ENCODE measurements around the gene ADA. TPM values are rescaled to one million over a fixed set of nuclear protein-coding genes. Genes with fewer than 3 reads are reported as not detected.

Gene ADA
- total RNA-seq, 1 donor from 2014 or later: 67.5 TPM

DNA sequence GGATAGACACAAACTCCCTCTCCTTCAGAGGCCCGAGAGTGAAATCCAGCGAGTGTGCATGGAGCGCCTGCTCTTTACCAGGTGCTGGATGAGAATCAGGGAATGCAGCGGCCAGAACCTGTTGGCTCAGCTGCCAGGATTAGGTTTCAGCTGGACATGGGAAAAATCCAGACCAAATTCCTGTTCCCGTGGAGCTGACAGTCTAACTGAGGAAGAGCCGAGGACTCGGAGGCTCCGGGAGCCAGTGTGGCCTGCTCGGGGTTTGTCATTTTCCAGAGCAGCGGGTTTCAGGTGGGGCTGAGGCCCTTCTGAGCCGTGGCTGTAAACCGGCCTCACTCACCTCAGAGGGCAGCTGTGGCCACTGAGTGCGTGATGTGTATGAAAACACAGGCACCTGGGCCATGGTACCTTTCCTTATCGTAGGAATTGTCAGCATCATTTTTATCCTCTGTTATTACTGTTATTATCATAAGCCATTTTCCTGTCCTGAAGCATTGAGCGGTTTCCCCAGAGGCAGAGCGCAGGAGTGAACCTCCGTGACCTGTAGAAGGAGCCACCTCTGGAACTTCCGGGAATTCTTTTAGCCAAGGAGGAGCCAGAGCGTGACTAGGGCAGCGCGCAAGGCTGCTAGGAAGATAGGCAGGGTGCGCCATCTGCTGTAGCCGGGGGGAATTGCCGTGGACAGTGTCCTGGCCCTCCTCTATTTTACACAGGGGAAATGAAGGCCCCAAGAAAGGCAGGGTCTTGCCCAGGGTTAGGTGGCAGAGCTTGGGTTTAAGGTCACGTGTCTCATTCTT lies 41.8 kb downstream of the ADA start:
- H2AFZ ChIP-seq (ENCODE audit: low read depth, low read length): peak overlapping the region; percentile 55
- Mint-ChIP-seq H3K36me3 (ENCODE audit: low read depth, unreplicated experiment) (peaks cover 7% of the 10 kb centered on the region), H3K27me3 (ENCODE audit: low read depth, unreplicated experiment) (no peaks in the 10 kb centered on the region), H3K4me1 (ENCODE audit: low read depth, unreplicated experiment) (peaks cover 2% of the 10 kb centered on the region), H3K9me3 (ENCODE audit: unreplicated experiment) (no peaks in the 10 kb centered on the region), H3K4me3 (ENCODE audit: unreplicated experiment) (peak overlapping the region; percentile 62), H3K27ac (ENCODE audit: unreplicated experiment) (peak overlapping the region; percentile 38)
- no peaks in the 10 kb centered on the region for H3K79me2 ChIP-seq (ENCODE audit: insufficient read depth, low read length)
- no peaks in the 10 kb centered on the region for H4K20me1 ChIP-seq (ENCODE audit: insufficient read depth, low read length)
- TF ChIP-seq, protein P1, sequence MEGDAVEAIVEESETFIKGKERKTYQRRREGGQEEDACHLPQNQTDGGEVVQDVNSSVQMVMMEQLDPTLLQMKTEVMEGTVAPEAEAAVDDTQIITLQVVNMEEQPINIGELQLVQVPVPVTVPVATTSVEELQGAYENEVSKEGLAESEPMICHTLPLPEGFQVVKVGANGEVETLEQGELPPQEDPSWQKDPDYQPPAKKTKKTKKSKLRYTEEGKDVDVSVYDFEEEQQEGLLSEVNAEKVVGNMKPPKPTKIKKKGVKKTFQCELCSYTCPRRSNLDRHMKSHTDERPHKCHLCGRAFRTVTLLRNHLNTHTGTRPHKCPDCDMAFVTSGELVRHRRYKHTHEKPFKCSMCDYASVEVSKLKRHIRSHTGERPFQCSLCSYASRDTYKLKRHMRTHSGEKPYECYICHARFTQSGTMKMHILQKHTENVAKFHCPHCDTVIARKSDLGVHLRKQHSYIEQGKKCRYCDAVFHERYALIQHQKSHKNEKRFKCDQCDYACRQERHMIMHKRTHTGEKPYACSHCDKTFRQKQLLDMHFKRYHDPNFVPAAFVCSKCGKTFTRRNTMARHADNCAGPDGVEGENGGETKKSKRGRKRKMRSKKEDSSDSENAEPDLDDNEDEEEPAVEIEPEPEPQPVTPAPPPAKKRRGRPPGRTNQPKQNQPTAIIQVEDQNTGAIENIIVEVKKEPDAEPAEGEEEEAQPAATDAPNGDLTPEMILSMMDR (IDR thresholded peaks at IDR 0.05; ENCODE audit: insufficient read depth, low read depth, low read length): peak; percentile 99
- TF ChIP-seq EZH2 (IDR thresholded peaks at IDR 0.05; ENCODE audit: insufficient read depth, low read length): no peak
- no peaks in the 10 kb centered on the region for H3K36me3 ChIP-seq (ENCODE audit: insufficient read depth, low read length)
- no peaks in the 10 kb centered on the region for H3K9me3 ChIP-seq (ENCODE audit: insufficient read depth, low read depth, low read length)
- H3K9ac ChIP-seq (ENCODE audit: low read length): peak overlapping the region; percentile 46
- H3K27me3 ChIP-seq (ENCODE audit: insufficient read depth, low read length): no peaks in the 10 kb centered on the region
- no peak for FAIRE-seq
- DNase-seq (ENCODE audit: low read depth): peak; percentile 65
- peak overlapping the region; percentile 22 for H3K27ac ChIP-seq (ENCODE audit: low read depth, low read length)
- H3K4me2 ChIP-seq (ENCODE audit: low read length): peak overlapping the region; percentile 63
- peaks cover 4% of the 10 kb centered on the region for H3K4me1 ChIP-seq (ENCODE audit: insufficient read depth, low read length)
- no peak overlapping the region for H3K4me3 ChIP-seq (ENCODE audit: insufficient read depth, low read depth, low read length)

DNA sequence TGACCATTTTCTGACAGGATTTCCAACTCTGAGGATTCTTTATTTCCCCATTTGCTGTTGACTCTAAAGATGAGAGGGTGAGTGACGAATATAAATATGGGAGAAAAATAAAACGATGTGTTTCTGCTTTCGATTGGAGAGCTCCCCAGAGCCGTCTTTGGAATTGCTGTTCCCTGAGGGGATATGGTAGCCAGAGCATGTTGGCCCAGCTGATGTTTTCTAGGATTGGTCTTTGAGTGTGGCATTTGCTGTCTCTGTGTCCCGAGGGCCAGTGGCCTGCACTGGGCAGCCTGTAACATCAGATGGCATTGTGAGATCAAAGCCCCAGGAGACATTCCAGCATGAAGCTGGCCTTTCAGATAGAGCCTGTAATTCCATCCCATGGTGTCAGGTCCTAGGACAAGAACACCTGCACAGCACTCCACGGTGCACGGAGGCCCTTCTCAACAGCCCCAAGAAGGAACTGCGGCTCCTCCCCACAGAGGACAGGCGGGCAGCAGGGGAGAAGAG lies 42.4 kb downstream of the ADA start:
- Histone ChIP-seq H3K9ac (ENCODE audit: low read length) (no peak overlapping the region), H3K79me2 (ENCODE audit: insufficient read depth, low read length) (no peaks in the 10 kb centered on the region), H3K27me3 (ENCODE audit: insufficient read depth, low read length) (no peaks in the 10 kb centered on the region), H3K9me3 (ENCODE audit: insufficient read depth, low read depth, low read length) (no peaks in the 10 kb centered on the region), H3K27ac (ENCODE audit: low read depth, low read length) (no peak overlapping the region), H2AFZ (ENCODE audit: low read depth, low read length) (no peak overlapping the region), H3K4me3 (ENCODE audit: insufficient read depth, low read depth, low read length) (no peak overlapping the region), H3K4me2 (ENCODE audit: low read length) (no peak overlapping the region), H3K4me1 (ENCODE audit: insufficient read depth, low read length) (peaks cover 4% of the 10 kb centered on the region), H4K20me1 (ENCODE audit: insufficient read depth, low read length) (no peaks in the 10 kb centered on the region), H3K36me3 (ENCODE audit: insufficient read depth, low read length) (no peaks in the 10 kb centered on the region)
- Mint-ChIP-seq H3K4me3 (ENCODE audit: unreplicated experiment) (no peak overlapping the region), H3K27ac (ENCODE audit: unreplicated experiment) (no peak overlapping the region), H3K36me3 (ENCODE audit: low read depth, unreplicated experiment) (peaks cover 3% of the 10 kb centered on the region), H3K27me3 (ENCODE audit: low read depth, unreplicated experiment) (no peaks in the 10 kb centered on the region), H3K9me3 (ENCODE audit: unreplicated experiment) (no peaks in the 10 kb centered on the region), H3K4me1 (ENCODE audit: low read depth, unreplicated experiment) (peaks cover 2% of the 10 kb centered on the region)
- TF ChIP-seq EZH2 (IDR thresholded peaks at IDR 0.05; ENCODE audit: insufficient read depth, low read length): no peak
- TF ChIP-seq, protein P1 (IDR thresholded peaks at IDR 0.05; ENCODE audit: insufficient read depth, low read depth, low read length): no peak
- FAIRE-seq (no peak), DNase-seq (ENCODE audit: low read depth) (no peak)
